GM21619 (cell line): ENCODE data around the gene AGMO.

Experiments
- ATAC-seq: cut with Tn5 transposase; IDR thresholded peaks from one replicate; pipeline ENCODE4 v1.9.1; 2021; ENCODE audit not compliant: unreplicated experiment

The AGMO gene

DNA sequence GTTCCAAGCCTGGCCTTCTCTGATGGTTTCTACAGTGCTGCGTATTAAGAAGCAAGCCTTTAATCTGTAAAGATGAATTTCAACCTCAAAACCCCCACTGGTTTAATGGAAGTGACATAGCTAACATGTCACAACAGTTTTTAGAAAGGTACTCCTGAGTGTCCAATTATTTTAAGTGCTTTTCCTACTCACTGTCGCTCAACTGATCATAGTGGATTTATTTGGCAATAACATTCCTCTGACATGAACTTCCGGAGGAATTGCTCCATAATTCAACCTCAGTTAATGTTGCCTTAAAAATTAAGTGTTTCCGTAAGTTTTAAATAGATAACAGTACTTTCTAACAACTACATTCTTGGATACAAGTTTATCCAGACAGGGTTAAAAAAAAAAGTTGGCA, 57.5 kb downstream of the AGMO start:
- no peak for ATAC-seq

DNA sequence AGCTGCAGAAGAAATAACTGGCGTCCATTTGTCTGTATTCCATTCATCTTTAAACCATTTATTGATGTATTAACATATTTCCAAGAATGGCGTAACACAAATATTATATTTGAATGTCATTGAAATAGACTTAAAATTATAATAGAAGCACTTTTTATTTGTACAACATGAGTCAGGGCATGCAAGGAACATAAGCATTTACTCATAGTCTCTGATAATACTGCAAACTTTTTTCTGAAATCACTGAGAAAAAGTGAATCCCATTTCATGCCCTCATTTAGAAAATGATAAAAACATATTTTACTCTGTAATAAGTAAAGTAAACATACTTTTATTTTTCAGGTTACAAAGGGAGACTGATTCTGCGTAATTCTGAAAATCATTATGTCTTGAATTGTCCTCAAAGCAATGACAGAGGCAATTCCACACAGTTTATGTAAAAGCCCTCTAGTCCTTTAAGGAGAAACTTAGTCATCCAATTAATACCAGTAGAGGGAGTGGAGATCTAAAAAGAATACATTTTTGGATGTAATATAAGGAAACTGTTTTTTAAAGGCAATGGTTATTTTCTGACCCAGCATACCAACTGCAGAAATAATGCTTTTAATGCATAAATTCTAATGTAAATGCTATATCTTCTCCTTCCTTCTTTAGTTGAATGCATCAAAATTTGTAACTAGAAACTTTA, 58.1 kb downstream of the AGMO start:
- no peak for ATAC-seq

DNA sequence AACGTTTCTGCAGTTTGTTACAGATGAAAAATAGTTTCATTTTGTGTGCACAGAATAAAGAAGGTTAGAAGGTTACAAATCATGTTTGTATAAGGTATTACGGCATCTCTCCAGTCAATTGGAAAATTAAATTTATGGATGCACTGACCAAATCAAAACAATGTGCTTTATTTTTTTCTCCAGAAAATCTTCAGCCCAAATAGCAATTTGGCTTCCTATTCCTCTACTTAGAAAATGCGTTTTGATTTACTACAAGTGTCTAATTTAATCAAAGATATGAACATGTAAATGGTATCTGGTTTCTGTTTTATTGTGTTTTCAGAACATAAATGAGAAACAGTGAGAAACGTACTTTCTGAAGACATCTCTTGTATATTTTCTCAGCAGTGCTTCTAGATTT, 63.4 kb downstream of the AGMO start:
- no peak for ATAC-seq

DNA sequence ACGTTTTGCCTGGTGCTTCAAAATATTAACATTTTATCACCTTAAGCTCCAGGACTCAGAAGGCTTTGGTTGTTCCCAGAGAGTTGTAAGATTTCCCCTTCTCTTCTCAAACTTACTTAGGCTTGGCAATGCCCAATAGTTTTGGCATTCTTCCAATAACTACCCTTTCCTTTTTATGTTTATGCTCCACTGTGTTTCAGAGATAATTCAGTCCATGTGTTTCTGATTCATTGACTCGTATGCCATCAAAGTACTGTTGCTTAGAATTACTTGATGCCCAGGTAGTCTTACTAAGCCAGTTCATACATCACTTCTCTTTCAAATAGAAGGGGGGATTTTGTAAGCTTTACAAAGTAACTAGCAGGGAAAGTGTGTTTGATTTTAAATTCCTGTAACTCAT, 66.6 kb downstream of the AGMO start:
- ATAC-seq, result no peak

DNA sequence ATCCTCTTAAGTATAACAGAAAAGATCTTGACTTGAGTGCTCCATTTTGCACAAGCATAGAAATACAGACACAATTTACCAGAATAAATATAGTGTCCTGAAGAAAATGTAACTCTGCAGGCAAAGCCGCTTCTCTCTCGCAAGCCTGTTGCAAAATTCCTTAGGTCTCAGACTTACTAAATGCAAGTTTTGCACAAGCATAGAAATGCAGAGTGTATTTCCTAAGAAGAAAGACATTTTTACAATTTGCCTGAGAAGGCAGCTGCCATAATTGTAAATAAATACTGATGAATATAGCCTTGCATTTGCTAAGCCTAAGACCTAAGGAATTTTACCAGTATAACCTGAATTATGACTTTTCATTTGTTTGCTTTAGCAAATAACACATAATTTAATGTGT, 67.1 kb downstream of the AGMO start:
- no peak for ATAC-seq

DNA sequence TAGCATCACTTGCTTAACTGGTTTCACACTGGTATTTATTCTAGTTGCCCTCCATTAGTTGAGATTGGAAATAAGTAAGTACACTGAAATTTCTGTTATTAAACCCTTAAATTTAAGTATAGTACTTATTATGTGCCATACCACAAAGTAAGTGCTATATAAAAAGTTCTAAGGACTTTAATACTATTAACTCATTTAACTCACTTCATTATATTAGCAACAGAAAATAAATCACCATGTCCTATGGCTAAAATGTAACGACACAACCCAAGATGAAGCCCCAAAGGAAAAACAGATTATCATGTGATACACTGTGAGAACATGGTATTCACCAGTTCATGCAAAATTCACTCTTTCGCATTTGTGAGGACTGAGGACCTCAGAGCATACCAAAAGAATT, 70.5 kb downstream of the AGMO start:
- ATAC-seq, result no peak

DNA sequence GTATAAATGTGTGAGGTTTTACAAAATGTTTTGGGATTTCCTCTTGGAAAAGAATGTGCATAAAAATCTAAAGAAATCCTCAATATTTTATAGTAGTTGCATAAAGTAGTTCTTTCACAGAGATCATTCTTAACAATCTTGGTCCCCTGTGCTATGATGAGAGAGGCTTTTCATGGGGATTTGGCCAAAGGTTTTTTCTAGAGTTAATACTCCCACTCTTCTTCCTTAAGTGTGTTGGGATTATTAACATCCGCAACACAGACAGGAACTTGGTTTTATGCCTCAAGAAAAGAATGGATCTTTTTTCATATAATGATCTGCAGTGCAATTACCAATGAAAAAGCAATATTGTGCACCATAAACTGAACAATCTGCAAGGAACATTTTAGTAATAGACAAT, 71.5 kb downstream of the AGMO start:
- ATAC-seq, result no peak

DNA sequence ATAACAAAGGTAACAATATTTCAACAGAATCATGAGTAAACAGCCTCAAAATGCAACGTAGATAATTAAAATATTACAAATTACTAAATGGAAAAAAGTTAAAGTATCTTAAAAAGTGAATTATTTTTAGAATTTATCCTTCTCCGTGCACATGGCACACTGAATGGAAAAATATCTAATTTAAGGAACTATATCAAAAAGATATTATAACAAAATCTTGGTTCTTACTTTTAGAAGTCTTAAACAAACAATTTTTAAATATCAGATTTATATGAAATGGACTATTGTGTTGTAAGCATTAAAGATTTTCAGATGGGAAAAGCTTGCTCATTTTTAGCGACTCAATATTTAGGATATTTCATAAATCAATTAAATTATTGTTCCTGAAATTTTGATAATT, 72.0 kb downstream of the AGMO start:
- no peak for ATAC-seq

DNA sequence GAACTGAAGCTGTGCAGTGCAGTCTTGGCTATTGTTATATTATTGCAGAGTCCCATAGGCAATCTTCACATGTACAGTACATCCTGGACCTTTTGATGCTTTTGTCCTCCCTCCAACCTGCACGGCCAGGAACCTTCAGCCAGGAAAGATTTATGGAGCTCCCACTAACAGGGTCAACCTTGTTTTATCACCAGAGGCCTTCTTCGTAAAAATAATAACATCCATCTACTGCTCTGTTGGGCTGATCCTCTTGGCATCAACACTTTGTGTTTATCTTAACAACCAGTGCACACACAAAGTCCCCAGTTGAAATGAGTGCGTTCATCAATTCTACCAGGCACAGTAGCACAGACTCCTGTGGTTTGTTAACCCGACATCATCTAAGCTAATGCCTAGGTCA, 72.4 kb downstream of the AGMO start:
- ATAC-seq, result no peak

DNA sequence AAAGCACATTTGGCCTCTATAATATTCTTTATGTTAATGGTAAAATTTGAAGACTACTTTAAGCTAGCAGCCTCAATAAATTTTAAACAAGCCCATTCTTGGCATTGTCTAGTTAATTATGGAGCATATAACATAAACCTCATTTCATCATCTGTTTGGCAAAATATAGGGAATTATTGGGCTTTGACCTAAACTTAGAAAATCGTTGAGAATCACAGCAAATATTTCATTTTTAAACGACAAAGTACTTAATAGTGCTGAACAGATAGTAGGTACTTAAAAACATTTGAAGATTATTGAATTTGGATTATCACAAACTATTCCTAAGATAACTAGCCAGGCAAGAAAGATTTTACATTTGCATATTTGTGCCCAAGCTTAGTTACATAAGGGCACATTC, 73.4 kb downstream of the AGMO start:
- no peak for ATAC-seq

DNA sequence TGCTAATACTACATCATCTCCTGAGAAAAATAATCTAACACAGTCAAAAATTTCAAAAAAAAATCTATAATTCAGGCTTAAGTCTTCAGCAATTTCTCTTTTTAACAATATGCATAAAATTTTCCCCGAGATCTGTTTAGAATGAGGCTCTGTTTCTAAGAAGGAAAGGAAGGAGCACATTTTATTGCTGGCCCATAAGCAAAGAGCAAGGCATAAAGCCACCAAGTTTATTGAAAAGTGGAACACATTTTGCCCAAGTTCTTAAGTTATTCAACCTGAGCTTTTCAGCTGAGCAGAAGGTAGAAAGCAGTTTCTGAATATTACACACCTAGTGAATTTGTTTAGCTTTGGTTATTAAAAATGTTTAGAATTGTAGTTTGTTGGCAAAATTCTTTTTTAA, 73.9 kb downstream of the AGMO start:
- ATAC-seq, result no peak

DNA sequence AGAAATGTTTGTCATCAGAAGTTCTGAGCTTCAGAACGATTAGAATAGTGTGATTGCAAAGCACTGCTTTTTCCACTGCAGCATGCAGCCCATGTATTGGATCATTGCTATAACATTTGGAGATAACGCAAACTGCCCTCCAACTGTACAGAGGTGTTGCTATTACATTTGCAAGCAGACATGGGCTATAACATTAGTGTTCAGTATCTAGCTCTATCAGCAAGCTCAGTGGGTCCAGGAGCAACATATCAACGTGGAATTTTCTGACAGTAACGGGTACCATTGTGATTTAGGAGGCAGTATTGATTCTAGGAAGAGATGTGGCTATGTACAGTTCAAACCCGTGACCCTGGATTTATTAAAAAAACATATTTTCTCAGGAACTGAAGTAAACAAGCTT, 75.8 kb downstream of the AGMO start:
- no peak for ATAC-seq

DNA sequence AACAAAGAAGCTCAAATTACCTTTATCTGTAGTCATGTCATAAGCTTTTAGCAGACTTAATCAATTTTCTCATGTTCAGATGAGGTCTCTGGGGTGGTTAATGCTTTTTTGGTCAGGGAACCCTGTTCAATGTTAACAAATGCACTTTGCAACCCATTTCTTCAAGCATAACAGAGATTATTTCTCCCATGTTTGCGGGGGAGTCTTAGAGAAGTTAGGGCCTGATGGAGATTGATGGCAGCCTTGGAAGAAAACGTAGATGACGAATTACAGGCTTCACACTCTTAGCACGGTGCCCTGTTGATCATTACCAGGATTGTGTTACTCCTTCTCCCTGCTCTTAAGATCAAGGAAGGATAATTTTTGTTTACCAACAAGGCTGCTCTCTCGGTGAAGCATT, 76.4 kb downstream of the AGMO start:
- ATAC-seq, result no peak

DNA sequence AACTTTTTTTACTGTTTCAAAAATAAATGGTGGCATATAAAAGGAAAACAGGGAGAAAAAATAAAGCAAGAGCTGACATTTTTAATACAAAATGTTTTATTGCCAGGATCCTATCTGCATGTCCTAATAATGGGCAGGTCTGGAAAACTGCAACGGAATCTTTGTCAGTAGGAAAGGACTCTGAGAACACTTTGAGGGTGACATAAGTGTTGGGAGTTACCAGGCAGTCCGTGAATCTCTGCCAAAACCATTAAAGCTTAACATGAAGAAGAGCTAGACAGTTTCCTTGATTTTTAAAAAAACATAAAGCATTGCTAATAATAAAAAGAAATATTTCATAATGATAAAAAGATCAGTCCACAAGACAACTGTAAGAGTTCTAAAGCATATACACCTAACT, 80.7 kb downstream of the AGMO start:
- ATAC-seq, result no peak

DNA sequence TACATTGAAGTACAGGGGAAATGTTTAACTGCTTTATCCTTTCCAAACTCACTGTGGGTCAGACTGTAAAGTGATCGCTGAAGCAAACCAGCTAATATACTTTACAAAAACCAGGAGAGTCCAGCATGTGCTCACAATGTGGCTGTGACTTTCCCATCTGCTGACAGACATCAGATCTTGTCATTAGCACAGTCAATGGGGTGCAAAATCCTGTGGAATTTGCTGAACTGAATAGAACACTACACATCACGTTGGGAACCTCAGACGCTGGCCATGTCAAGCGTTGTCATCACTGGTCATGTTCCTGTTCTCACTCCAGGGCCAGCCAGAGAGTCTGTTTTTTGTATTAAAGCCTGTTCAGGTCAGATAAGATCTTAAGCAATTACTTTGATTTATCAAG, 83.4 kb downstream of the AGMO start:
- ATAC-seq, result no peak

DNA sequence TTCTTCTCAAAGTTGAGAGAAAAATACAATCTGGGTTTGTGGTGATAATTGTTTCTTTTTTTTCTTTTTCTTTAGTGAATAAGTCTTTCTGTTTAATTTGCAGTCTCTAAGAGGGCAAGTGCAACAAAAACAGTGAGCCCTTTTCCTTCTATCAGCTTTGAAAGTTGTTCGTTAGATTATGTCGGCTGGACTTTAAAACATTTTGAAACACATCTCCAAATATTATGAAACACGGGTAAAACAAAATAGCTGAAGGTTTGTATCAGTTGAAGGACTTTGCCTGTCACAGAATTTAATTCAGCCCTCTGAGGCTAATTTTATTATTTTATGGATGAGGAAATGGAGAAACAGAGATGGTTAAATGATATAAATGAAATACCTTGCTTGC, 85.3 kb downstream of the AGMO start:
- ATAC-seq, result no peak

DNA sequence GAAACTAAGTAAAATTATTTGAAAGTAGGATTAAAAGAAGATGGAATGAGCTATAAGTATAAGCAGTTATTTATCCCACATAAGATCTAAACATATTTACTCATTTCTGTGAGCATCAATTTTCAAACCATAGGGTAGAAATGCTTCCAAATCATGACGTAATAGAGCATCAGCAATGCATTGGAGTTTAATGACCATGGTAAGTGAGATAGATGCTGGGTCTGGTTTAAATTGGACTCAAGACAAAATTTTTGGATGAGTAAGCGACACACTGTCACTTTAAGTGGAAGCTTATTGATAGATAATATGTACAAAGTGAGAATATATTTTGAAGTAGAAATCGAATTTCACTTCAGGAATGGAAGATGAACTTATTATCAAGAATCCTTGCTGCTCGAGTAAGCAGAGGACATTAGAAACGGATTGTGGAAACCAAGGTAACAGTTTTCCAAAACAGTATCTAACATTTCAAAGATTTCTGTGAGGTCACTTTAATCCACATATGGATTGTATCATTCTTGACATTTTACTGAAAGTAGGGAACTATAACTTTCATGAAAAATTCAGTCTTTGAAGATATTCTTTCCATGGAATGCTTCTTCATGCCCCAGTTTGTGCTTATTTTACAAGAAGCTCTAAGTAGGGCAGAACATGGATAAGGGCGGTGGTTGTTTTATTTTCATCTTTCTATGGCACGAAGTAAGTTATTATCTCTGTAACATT, 85.8 kb downstream of the AGMO start:
- ATAC-seq, result no peak

DNA sequence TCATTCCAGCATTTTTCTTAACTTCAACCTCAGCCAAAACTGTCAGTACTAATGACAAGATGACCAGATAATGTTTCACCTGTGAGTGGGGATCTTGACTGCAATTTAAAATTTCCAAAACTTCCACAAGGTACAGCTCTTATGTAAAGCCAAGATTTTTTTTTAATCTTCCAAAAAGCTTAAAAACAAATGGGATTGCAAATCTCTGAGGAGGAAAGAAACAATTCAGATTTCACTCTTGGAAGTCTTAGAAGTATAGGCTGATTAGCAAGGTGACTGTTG, 90.2 kb downstream of the AGMO start:
- ATAC-seq, result no peak

DNA sequence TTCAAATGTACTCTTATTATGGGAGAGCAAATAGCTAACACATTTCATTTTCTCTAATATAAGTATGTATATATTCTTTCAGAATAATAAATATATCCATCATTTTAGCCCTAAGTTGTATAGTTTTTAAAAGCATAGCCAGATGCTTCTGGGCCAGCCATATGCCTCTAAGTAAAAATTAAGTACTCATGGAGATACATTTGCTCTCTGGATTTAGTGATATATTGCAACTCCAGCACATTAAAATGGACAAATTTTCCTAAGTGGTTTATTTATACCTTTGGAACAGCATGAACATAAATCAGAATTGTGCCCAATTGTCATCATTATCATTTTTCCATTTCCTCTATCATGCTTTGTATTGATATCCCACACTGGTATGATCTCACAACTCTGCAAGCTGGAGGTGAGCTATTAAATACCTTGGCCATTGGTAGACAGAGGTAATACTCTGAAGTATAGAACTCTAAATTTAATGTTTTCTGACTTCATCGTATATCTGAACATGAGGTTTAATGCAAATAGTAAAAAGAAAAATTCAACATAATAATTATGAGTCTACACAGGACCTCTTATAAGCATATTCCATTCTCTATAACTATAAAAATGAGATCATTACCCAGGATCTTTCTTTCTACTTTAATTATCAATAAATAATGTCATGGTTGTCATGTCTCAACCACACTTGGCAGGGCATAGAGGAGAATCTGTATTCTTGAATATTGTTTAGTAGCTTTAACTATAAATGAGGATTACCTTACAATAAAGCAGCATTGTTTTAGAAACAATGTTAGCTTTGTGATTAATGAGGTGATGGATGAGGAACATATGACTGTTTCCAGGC, 90.8 kb downstream of the AGMO start:
- no peak for ATAC-seq

DNA sequence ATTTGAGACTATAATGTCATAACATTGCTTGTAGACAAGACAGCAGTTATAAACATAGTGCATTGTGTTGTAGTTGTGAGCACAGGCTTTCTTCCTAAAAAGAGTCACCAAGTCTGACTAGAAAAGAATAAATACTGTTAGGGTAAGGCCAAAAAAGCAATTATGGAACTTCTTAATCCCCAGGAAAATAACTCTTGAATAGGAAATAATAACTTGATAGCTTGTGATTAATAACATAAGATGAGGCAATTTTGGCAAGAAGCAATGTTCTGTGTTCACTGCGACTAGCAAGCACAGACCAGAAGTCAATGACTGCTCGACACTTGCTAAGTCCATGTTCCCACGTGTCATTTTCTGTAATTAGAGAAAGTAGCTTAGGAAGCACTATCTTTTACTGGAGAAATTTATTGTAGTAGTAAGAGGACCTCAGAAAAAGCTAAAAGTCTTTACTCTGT, 97.1 kb downstream of the AGMO start:
- ATAC-seq, result no peak

DNA sequence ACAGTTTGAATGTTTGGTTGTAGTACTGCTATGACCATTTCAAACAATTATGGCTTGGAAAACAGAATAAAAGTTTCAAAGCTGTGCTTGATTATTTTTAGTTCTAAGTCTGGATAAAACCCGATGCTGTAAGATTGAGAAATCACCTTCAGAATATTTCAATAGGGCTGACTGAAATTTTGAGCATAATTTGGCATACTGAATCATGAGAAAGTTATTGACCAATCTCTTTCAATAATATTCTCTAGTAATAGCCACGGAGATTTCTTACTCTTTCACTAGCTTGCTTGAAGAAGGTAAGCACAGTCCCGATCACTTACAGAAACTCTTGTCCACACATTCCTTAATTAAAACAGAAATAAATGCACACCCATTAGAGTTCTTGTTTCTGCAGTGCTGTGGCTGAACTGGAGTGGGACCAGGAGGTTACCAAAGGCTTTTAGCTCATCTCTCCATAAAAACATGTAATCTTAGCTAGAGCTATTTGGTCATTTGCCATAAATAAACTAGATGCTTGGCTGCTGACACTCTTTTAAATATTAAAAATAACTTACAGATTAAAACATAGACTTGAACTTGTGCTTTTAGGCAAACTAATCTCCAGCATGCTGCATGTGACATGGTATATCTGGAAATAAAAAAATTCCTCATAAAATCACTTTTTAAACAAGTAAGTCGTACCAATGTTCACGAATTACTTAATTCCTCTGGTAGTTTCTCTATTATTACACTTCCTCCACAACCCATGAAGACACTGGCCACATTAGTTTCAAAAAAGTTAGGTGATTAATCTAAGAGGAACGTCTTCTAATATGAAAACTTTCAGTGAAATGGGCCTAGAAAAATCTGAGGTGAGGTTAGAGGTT, 97.8 kb downstream of the AGMO start:
- ATAC-seq, result no peak
